GM12875 (cell line): ENCODE results near the gene VAMP4.

Experiments
- H3K4me3 ChIP-seq: one replicate; pipeline ENCODE4 v1.5.1; 2011; ENCODE audit warnings: low read depth, low read length, control low read depth
- CTCF ChIP-seq: IDR thresholded peaks from 2 replicates; pipeline ENCODE4 v1.5.1; 2011; ENCODE audit warnings: low read depth, mild to moderate bottlenecking, control low read depth, inconsistent platforms, low read length, moderate library complexity, borderline replicate concordance; ENCODE audit not compliant: insufficient read depth

The VAMP4 gene

DNA sequence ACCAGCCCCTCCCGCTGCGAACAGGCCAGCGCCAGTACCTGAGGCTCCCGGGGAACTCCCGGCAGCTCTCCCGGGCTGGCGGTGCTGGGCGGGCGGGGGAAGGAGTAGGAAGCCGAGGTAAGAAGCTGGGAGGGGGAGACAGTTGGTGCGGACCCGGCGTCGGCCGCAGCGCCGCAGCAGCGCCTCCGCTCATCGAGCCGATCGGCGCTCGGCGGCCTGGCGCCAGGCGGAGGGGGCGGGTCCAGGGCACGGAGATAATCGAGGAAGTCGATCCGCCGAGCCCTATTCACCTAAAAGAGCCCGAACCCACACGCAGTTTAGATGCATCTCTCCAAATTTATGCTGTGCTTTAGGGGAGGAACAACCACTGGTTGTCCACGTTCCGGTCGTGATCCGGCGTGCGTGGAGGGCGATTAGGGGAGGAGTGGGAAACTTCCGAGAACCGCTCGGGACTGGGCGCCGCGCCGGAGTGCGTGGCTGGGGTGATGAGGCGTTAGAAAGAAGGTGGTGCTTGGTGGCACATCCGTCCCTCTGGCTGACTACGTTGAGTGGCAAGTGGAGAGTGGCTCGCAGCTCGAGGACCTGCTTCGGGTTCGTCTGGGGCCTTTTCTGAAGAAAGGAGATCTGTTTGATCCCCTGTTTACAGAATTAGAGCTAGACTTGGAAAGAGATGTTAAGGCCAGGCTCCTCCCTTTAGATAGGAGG, at the start of gene VAMP4:
VAMP4 (minus strand) TSS at position 194 of the 705 bp plus-strand sequence. CDS start 3,651 bp downstream, outside the sequence.
- peak within 1 kb of the TSS; percentile 77 for H3K4me3 ChIP-seq
- no peak for TF ChIP-seq CTCF

- TF ChIP-seq CTCF: no peak
These were observed 48.5 kb upstream of the VAMP4 start for GRCh38 chr1:171790318-171790717.

DNA sequence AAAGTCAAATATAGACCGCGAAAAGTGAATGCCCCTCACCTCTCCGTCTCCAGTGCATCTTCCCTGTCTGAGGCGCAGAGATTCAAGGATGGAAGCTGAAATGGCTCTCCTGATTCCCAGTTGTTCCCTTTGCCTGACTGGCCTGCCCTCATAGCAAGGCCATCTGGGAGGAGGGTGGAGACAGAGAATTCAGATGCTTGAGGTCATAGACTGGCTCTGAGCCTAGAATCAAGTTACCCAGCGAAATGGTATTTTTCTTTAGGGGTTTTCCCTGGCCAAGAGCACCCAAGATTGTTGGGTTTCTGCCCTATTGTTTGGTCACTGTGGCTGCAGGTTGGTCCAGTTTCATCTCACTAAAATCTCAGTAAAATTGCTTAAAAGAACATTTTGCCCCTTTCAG, 46.8 kb upstream of the VAMP4 start:
- H3K4me3 ChIP-seq: no peak overlapping the region
- no peak for TF ChIP-seq CTCF

More at GRCh38 chr1:171790318-171790717, 48.5 kb upstream of the VAMP4 start:
- no peak overlapping the region for H3K4me3 ChIP-seq

DNA sequence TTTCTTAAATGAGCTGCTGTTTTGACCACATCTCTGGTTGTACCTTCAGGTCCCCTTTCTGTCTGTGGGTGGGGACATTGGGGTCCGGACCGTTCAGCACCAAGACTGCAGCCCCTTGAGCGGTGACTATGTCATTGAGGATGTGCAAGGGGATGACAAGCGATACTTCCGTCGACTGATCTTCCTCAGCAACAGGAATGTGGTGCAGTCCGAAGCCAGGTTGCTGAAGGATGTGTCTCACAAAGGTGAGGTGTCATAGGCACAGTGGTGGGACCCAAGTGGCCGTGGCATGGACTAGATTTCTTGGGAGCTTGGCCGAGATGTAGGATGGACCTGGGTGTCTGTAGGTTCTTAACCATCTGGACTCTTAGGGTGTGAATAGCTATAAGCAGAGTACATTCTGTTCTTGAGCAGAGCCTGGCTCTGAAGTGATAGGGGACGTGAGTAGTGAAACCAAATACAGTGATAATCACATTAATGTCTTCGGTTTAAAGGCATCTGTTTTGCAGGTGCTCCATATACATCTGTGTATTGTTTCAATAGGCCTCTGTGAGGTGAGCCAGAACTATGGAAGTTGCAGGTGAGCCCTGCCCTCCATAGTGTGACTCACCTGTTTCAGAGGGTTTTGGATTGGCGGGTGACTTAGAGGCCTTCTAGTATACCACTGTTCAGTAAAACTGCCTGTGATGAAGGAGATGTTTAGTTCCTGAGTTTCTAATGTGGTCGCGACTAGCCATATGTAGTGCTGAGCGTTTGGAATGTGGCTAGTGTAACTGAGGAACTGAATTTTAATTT, 46.0 kb upstream of the VAMP4 start:
- no peak overlapping the region for H3K4me3 ChIP-seq
- no peak for TF ChIP-seq CTCF

GRCh38 chr1:171786534-171786933, 44.7 kb upstream of the VAMP4 start:
- H3K4me3 ChIP-seq: no peak overlapping the region
- TF ChIP-seq CTCF: no peak

DNA sequence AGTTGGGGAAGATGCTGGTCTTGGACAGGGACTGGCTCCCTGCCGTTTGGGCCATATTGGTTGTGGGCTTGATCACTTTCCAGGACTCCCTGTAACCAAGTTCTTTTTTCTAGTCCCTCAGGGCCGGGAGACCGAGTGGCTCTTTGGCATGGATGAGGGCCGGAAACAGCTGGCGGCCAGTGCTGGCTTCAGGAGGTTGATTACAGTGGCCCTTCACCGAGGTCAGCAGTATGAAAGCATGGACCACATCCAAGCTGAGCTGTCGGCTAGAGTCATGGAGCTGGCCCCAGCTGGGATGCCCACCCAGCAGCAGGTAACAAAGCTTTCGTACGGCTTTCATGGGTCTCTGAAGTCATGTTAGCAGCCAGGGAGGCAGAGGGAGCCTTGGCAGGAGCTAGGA, 43.9 kb upstream of the VAMP4 start:
- no peak overlapping the region for H3K4me3 ChIP-seq
- no peak for TF ChIP-seq CTCF
